SU-DHL-6 (cell line): ENCODE results near the gene GDAP1L1.

Source experiments
- EZH2phosphoT487 ChIP-seq: fragments of 200-600 bp; sonication (generic), shearing (Covaris generic); conservative IDR thresholded peaks from 2 replicates; pipeline ENCODE4 v1.6.1; 2018; ENCODE audit warnings: mild to moderate bottlenecking, antibody characterized with exemption, low read length, moderate library complexity, mixed read lengths
- TF ChIP-seq, protein P1 (sequence below): fragments of 200-600 bp; sonication (generic); IDR thresholded peaks from one replicate; pipeline ENCODE4 v1.5.1; 2017; ENCODE audit warnings: antibody characterized with exemption, mild to moderate bottlenecking, low read length, moderate library complexity; ENCODE audit not compliant: insufficient read depth, poor library complexity, severe bottlenecking

DNA sequence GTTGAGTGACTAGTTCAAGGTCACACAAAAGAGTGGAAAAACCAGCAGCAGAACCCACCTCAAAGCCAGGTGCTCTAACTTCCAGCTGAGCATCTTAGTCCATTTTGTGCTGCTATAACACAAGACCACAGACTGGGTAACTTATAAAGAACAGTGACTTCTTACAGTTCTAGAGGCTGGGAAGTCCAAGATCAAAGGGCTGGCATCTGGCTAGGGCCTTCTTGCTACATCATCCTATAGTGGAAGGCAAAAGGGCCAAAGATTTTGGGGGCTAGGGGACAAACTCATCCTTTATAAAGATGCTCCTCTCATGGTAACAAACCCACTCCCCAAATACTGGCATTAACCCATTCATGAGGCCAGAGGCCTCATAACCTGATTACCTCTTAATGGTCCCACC is 54.2 kb downstream of the GDAP1L1 start:
- TF ChIP-seq EZH2phosphoT487: no peak
- TF ChIP-seq, protein P1, sequence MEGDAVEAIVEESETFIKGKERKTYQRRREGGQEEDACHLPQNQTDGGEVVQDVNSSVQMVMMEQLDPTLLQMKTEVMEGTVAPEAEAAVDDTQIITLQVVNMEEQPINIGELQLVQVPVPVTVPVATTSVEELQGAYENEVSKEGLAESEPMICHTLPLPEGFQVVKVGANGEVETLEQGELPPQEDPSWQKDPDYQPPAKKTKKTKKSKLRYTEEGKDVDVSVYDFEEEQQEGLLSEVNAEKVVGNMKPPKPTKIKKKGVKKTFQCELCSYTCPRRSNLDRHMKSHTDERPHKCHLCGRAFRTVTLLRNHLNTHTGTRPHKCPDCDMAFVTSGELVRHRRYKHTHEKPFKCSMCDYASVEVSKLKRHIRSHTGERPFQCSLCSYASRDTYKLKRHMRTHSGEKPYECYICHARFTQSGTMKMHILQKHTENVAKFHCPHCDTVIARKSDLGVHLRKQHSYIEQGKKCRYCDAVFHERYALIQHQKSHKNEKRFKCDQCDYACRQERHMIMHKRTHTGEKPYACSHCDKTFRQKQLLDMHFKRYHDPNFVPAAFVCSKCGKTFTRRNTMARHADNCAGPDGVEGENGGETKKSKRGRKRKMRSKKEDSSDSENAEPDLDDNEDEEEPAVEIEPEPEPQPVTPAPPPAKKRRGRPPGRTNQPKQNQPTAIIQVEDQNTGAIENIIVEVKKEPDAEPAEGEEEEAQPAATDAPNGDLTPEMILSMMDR: no peak
